Vagina (tissue), 2 donors: ENCODE measurements around the gene APOE. TPM values are rescaled to one million over a fixed set of nuclear protein-coding genes. Genes with fewer than 3 reads are reported as not detected.
A peak's percentile ranks its signal among the peaks of the same experiment; 100 is the strongest.

Experiments used
- DNase-seq, 2 donors: peaks; one replicate each; pipeline ENCODE4 v3.0.0-alpha.2; 2017; ENCODE audit errors: extremely low spot score in 2 of 2
- H3K27ac ChIP-seq: fragments of 200-600 bp; sonication (generic); one replicate; pipeline ENCODE4 v1.5.1; 2019
- H3K27me3 ChIP-seq: fragments of 200-600 bp; sonication (generic); one replicate; pipeline ENCODE4 v1.5.1; 2019
- H3K36me3 ChIP-seq, 2 donors: fragments of 200-600 bp; sonication (generic); one replicate each; pipeline ENCODE4 v1.5.1; 2017 to 2019
- H3K4me1 ChIP-seq: fragments of 200-600 bp; sonication (generic); one replicate; pipeline ENCODE4 v1.5.1; 2019
- H3K4me3 ChIP-seq, 2 donors: fragments of 200-600 bp; sonication (generic); 1 replicate in 1 of 2; 2 replicates in 1 of 2; pipeline ENCODE4 v1.5.1; 2016 to 2019
- H3K9me3 ChIP-seq: fragments of 200-600 bp; sonication (generic); one replicate; pipeline ENCODE4 v1.5.1; 2019
- CTCF ChIP-seq, 3 experiments: fragments of 450-650 bp in 2 of 3; fragments of 200-600 bp in 1 of 3; sonication (generic) in 1 of 3; IDR thresholded peaks; one replicate each; pipeline ENCODE4 v1.5.1; 2017 to 2019; ENCODE audit warnings: antibody characterized with exemption in 3 of 3, mild to moderate bottlenecking in 2 of 3, moderate library complexity in 2 of 3
- POLR2A ChIP-seq, 2 donors: fragments of 450-650 bp; IDR thresholded peaks; one replicate each; pipeline ENCODE4 v1.6.1; 2017; ENCODE audit warnings: antibody characterized with exemption in 2 of 2, mild to moderate bottlenecking in 2 of 2, moderate library complexity in 2 of 2
- POLR2AphosphoS5 ChIP-seq, 2 donors: sonication (generic); formaldehyde crosslinking; IDR thresholded peaks; one replicate each; pipeline ENCODE4 v1.9.0; 2017; ENCODE audit warnings: antibody characterized with exemption in 2 of 2, mild to moderate bottlenecking in 2 of 2, low read depth in 1 of 2; ENCODE audit not compliant: insufficient read depth in 1 of 2
- intact Hi-C: fragments of 100-400 bp; cut with DNase I; formaldehyde crosslinking; loops from one replicate; pipeline ENCODE4 v1.15.1; 2023
- total RNA-seq: library from RNA; depleted of rRNA; stranded (reverse); fragments of >200 nt; gene quantifications from one replicate; pipeline ENCODE4 v1.2.3, GENCODE V29; 2016

Gene APOE
- total RNA-seq, 1 donor from 2014 or later, result 170 TPM

GRCh38 chr19:44948237-44948636, 42.6 kb downstream of the APOE start:
- intact Hi-C loops, result no loop called here
- no peaks in the 10 kb centered on the region for H3K36me3 ChIP-seq

GRCh38 chr19:44948763-44949374, 43.3 kb downstream of the APOE start:
- Histone ChIP-seq H3K4me3 (no peak overlapping the region), H3K4me1 (peaks cover 17% of the 10 kb centered on the region), H3K9me3 (no peaks in the 10 kb centered on the region), H3K27me3 (no peaks in the 10 kb centered on the region), H3K36me3 (no peaks in the 10 kb centered on the region), H3K27ac (no peak overlapping the region)
- intact Hi-C loops, result no loop called here
- TF ChIP-seq POLR2A (IDR thresholded peaks at IDR 0.05), result no peak
- TF ChIP-seq POLR2AphosphoS5 (IDR thresholded peaks at IDR 0.05; ENCODE audit: insufficient read depth in 1 of 2, low read depth in 1 of 2), result no peak
- no peak for TF ChIP-seq CTCF (IDR thresholded peaks at IDR 0.05)
- DNase-seq, result no peak

More at GRCh38 chr19:44948237-44948636, 42.6 kb downstream of the APOE start:
- H3K9me3 ChIP-seq, result no peaks in the 10 kb centered on the region
- TF ChIP-seq POLR2A (IDR thresholded peaks at IDR 0.05), result no peak
- no peak for TF ChIP-seq CTCF (IDR thresholded peaks at IDR 0.05)
- no peak for TF ChIP-seq POLR2AphosphoS5 (IDR thresholded peaks at IDR 0.05; ENCODE audit: insufficient read depth in 1 of 2, low read depth in 1 of 2)
- H3K4me3 ChIP-seq, result no peak overlapping the region
- H3K4me1 ChIP-seq, result peaks cover 11% of the 10 kb centered on the region
- no peak overlapping the region for H3K27ac ChIP-seq
- no peak for DNase-seq
- H3K27me3 ChIP-seq, result no peaks in the 10 kb centered on the region

GRCh38 chr19:44949550-44949949, 44.0 kb downstream of the APOE start:
- Histone ChIP-seq H3K27me3 (no peaks in the 10 kb centered on the region), H3K9me3 (no peaks in the 10 kb centered on the region), H3K27ac (no peak overlapping the region), H3K36me3 (no peaks in the 10 kb centered on the region), H3K4me3 (no peak overlapping the region), H3K4me1 (peaks cover 23% of the 10 kb centered on the region)
- no peak for DNase-seq
- no peak for TF ChIP-seq POLR2A (IDR thresholded peaks at IDR 0.05)
- no peak for TF ChIP-seq CTCF (IDR thresholded peaks at IDR 0.05)
- no peak for TF ChIP-seq POLR2AphosphoS5 (IDR thresholded peaks at IDR 0.05; ENCODE audit: insufficient read depth in 1 of 2, low read depth in 1 of 2)
- intact Hi-C loops, result no loop called here

GRCh38 chr19:44951179-44952159, 45.9 kb downstream of the APOE start:
- DNase-seq, result no peak
- H3K4me1 ChIP-seq, result peaks cover 31% of the 10 kb centered on the region
- no peak for TF ChIP-seq POLR2A (IDR thresholded peaks at IDR 0.05)
- peak in 1 of 2 donors; percentile 9 for TF ChIP-seq POLR2AphosphoS5 (IDR thresholded peaks at IDR 0.05; ENCODE audit: insufficient read depth in 1 of 2, low read depth in 1 of 2)
- TF ChIP-seq CTCF (IDR thresholded peaks at IDR 0.05), result peak; percentile 77 to 90 (median 81)
- no peaks in the 10 kb centered on the region for H3K36me3 ChIP-seq
- no peaks in the 10 kb centered on the region for H3K9me3 ChIP-seq
- H3K27ac ChIP-seq, result peak overlapping the region; percentile 47
- no peak overlapping the region for H3K4me3 ChIP-seq
- no peaks in the 10 kb centered on the region for H3K27me3 ChIP-seq
- intact Hi-C loops, result loop anchor here (5.0 kb wide), 1 partner anchor 49 kb away; no protein-coding TSS in a partner anchor
